Lower leg skin (tissue), 3 donors: ENCODE measurements around the gene PARP6.

ENCODE experiments used
- CTCF ChIP-seq, 3 donors: fragments of 450-650 bp; IDR thresholded peaks; one replicate each; pipeline ENCODE4 v1.5.1; 2016; ENCODE audit warnings: antibody characterized with exemption in 3 of 3, mild to moderate bottlenecking in 3 of 3, moderate library complexity in 2 of 3
- POLR2A ChIP-seq, 2 donors: fragments of 450-650 bp; IDR thresholded peaks; one replicate each; pipeline ENCODE4 v1.6.1; 2016 to 2017; ENCODE audit warnings: antibody characterized with exemption in 2 of 2, mild to moderate bottlenecking in 1 of 2, moderate library complexity in 1 of 2

- TF ChIP-seq POLR2A (IDR thresholded peaks at IDR 0.05), result no peak
- TF ChIP-seq CTCF (IDR thresholded peaks at IDR 0.05), result no peak
Measured at GRCh38 chr15:72319985-72320671, 47.8 kb upstream of the PARP6 start, which contains the start of gene CELF6.
